HCT116 (cell line): ENCODE data around the gene PLEKHA5. TPM values are rescaled to one million over a fixed set of nuclear protein-coding genes. Genes with fewer than 3 reads are reported as not detected.

ENCODE experiments used
- ATAC-seq: fragments of 200-7000 bp; cut with Tn5 transposase; 2 replicates; pipeline ENCODE4 v1.9.1; 2020; ENCODE audit warnings: mild to moderate bottlenecking, moderate library complexity
- BruUV-seq: library from RNA; stranded (reverse); fragments of 400-500 nt; replicated peaks from 2 replicates; lab custom pipeline; 2021; lab: Mats Ljungman, UMichigan
- CTCF ChIA-PET: fragments of 300-600 bp; sonication (Branson Sonifier 250); formaldehyde crosslinking; loops from one replicate; lab custom pipeline; 2021; ENCODE audit warnings: antibody characterized with exemption; lab: Charles Lee
- POLR2A ChIA-PET: fragments of 300-600, 350-600 bp; sonication (Branson Sonifier 250); formaldehyde crosslinking; loops from one replicate; lab custom pipeline; 2021; ENCODE audit warnings: antibody characterized with exemption; lab: Charles Lee
- RAD21 ChIA-PET, 2 experiments: fragments of 300-600 bp; sonication (Branson Sonifier 250); formaldehyde crosslinking; loops; one replicate each; lab custom pipeline; 2023; ENCODE audit warnings: low total read pairs in 2 of 2; ENCODE audit not compliant: uncharacterized antibody in 2 of 2, unreplicated experiment in 2 of 2, low non-redundant PET in 1 of 2; lab: Charles Lee
- DNase-seq: peaks from one replicate; pipeline ENCODE4 v3.0.0-alpha.2; 2010; ENCODE audit warnings: low read depth, low spot score
- H2AFZ ChIP-seq: fragments of 200-600 bp; shearing (Covaris generic), sonication (generic); 2 replicates; pipeline ENCODE4 v1.6.1; 2017; ENCODE audit warnings: low read depth, mixed run types, mixed read lengths, antibody characterized with exemption, low read length; ENCODE audit not compliant: poor library complexity, severe bottlenecking
- H3K27ac ChIP-seq: 2 replicates; pipeline ENCODE4 v1.5.1; 2012; ENCODE audit warnings: low read depth, low read length
- H3K27me3 ChIP-seq: fragments of 200-600 bp; sonication (generic); 2 replicates; pipeline ENCODE4 v1.6.1; 2016; ENCODE audit warnings: mixed run types, low read length, mixed read lengths; ENCODE audit not compliant: insufficient read depth
- H3K36me3 ChIP-seq, 2 experiments: fragments of 200-500 bp in 1 of 2; fragments of 200-600 bp in 1 of 2; sonication (Bioruptor generic) in 1 of 2; sonication (generic) in 1 of 2; 2 replicates each; pipeline versions ENCODE4 v1.5.1 to v1.6.1; 2014 to 2016; ENCODE audit warnings: low read length in 2 of 2, inconsistent platforms in 1 of 2, mixed read lengths in 1 of 2, mixed run types in 1 of 2; ENCODE audit not compliant: insufficient read depth in 2 of 2, control insufficient read depth in 1 of 2
- H3K4me1 ChIP-seq, 2 experiments: fragments of 200-600 bp in 1 of 2; sonication (generic) in 1 of 2; 2 replicates each; pipeline versions ENCODE4 v1.5.1 to v1.6.1; 2012 to 2017; ENCODE audit warnings: low read length in 2 of 2, inconsistent platforms in 1 of 2, mild to moderate bottlenecking in 1 of 2, mixed read lengths in 1 of 2, mixed run types in 1 of 2, moderate library complexity in 1 of 2; ENCODE audit not compliant: insufficient read depth in 2 of 2, control insufficient read depth in 1 of 2
- H3K4me2 ChIP-seq: fragments of 200-600 bp; sonication (generic); 2 replicates; pipeline ENCODE4 v1.6.1; 2017; ENCODE audit warnings: mixed run types, low read length, mixed read lengths
- H3K4me3 ChIP-seq, 2 experiments: fragments of 200-600 bp in 1 of 2; sonication (generic) in 1 of 2; replicated peaks in 1 of 2; 2 replicates each; pipeline ENCODE4 v1.5.1; 2011 to 2016; ENCODE audit warnings: low read length in 2 of 2, control low read depth in 1 of 2, low read depth in 1 of 2, mild to moderate bottlenecking in 1 of 2, mixed read lengths in 1 of 2, mixed run types in 1 of 2
- H3K79me2 ChIP-seq: fragments of 200-600 bp; sonication (generic); 2 replicates; pipeline ENCODE4 v1.6.1; 2017; ENCODE audit warnings: mild to moderate bottlenecking, mixed run types, low read length, moderate library complexity, mixed read lengths; ENCODE audit not compliant: insufficient read depth
- H3K9ac ChIP-seq: fragments of 200-600 bp; sonication (generic); 2 replicates; pipeline ENCODE4 v1.6.1; 2016; ENCODE audit warnings: low read length, mixed read lengths
- H3K9me2 ChIP-seq: fragments of 200-600 bp; sonication (generic), shearing (Covaris generic); 2 replicates; pipeline ENCODE4 v1.6.1; 2017; ENCODE audit warnings: mixed run types, mild to moderate bottlenecking, moderate library complexity; ENCODE audit not compliant: insufficient read depth
- H3K9me3 ChIP-seq, 2 experiments: fragments of 200-500 bp in 1 of 2; fragments of 200-600 bp in 1 of 2; sonication (Bioruptor generic) in 1 of 2; sonication (generic) in 1 of 2; 2 replicates each; pipeline ENCODE4 v1.6.1; 2014 to 2017; ENCODE audit warnings: low read length in 2 of 2, mixed read lengths in 2 of 2, inconsistent platforms in 1 of 2, low read depth in 1 of 2, mild to moderate bottlenecking in 1 of 2, mixed run types in 1 of 2, moderate library complexity in 1 of 2; ENCODE audit not compliant: control insufficient read depth in 1 of 2, insufficient read depth in 1 of 2
- H4K20me1 ChIP-seq: fragments of 200-600 bp; sonication (generic), shearing (Covaris generic); 2 replicates; pipeline ENCODE4 v1.6.1; 2017; ENCODE audit warnings: mixed run types, mild to moderate bottlenecking, moderate library complexity; ENCODE audit not compliant: insufficient read depth
- CBX3 ChIP-seq: IDR thresholded peaks from 2 replicates; pipeline ENCODE4 v1.6.1; 2012; ENCODE audit warnings: low read depth
- CEBPB ChIP-seq: IDR thresholded peaks from 2 replicates; pipeline ENCODE4 v1.6.1; 2012; ENCODE audit warnings: low read depth
- ELF1 ChIP-seq: IDR thresholded peaks from 2 replicates; pipeline ENCODE4 v1.6.1; 2012; ENCODE audit warnings: low read depth, borderline replicate concordance
- EZH2phosphoT487 ChIP-seq: fragments of 200-600 bp; IDR thresholded peaks from 2 replicates; pipeline ENCODE4 v1.6.1; 2018; ENCODE audit warnings: antibody characterized with exemption, borderline replicate concordance
- JUND ChIP-seq: IDR thresholded peaks from 2 replicates; pipeline ENCODE4 v1.6.1; 2012
- POLR2AphosphoS5 ChIP-seq: IDR thresholded peaks from 2 replicates; pipeline ENCODE4 v1.6.1; 2011; ENCODE audit warnings: mild to moderate bottlenecking, low read depth, low read length, moderate library complexity
- TCF7L2 ChIP-seq: IDR thresholded peaks from 2 replicates; pipeline ENCODE4 v1.7.0; 2011; ENCODE audit warnings: borderline replicate concordance, inconsistent platforms; ENCODE audit not compliant: insufficient read depth, insufficient read length; ENCODE audit errors: extremely low read depth
- YY1 ChIP-seq: IDR thresholded peaks from 2 replicates; pipeline ENCODE4 v1.6.1; 2011; ENCODE audit warnings: low read length, low read depth, moderate library complexity, mild to moderate bottlenecking; ENCODE audit not compliant: insufficient replicate concordance; ENCODE audit errors: extremely low read depth
- intact Hi-C: fragments of 100-400 bp; cut with micrococcal nuclease; formaldehyde crosslinking; loops from 2 replicates; pipeline ENCODE4 v1.10.0; 2022
- total RNA-seq: library from RNA; stranded (reverse); gene quantifications from one replicate; pipeline ENCODE4 v1.2.1, GENCODE V29; 2021; ENCODE audit not compliant: unreplicated experiment
- TF ChIP-seq, protein P1 (sequence below): IDR thresholded peaks from 2 replicates; pipeline ENCODE4 v1.6.1; 2011; ENCODE audit warnings: mild to moderate bottlenecking, low read length, moderate library complexity; ENCODE audit not compliant: insufficient replicate concordance; ENCODE audit errors: extremely low read depth
- TF ChIP-seq, protein P2 (sequence below): IDR thresholded peaks from 2 replicates; pipeline ENCODE4 v1.6.1; 2012

PLEKHA5 gene
- total RNA-seq, 1 experiment from 2014 or later, result 18.9 TPM

DNA sequence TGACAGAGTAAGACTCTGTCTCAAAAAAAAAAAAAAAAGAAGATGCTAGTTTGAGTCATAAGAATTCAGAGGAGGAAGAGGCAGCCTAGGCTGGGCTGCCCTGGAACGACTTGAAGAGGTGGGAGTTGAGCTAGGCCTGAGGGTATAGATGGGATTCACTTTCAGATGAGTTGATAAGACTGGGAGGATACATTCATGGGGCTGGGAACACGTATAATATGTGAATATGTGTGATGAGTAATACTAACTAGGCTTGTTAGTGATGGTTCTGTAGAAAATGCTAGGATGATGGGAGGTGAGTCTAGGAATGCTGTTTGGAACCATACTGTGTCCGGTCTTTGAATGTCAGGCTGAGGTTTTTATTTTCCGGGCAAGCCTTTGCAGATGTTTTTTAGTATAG, 9.0 kb downstream of the PLEKHA5 start:
- ATAC-seq (no peak), DNase-seq (no peak)
- Histone ChIP-seq H3K79me2 (peaks cover 65% of the 10 kb centered on the region), H2AFZ (no peak overlapping the region), H3K27ac (no peak overlapping the region), H3K4me3 (no peak overlapping the region), H4K20me1 (no peaks in the 10 kb centered on the region), H3K9me2 (no peaks in the 10 kb centered on the region), H3K9me3 (no peaks in the 10 kb centered on the region), H3K9ac (no peak overlapping the region)
- intact Hi-C loops, result no loop called here
- no TSS peak for BruUV-seq
- TF ChIP-seq POLR2AphosphoS5 (no peak), EZH2phosphoT487 (no peak), ELF1 (no peak), JUND (no peak), TCF7L2 (no peak), CBX3 (no peak), YY1 (no peak), CEBPB (no peak)
- TF ChIP-seq, protein P1, sequence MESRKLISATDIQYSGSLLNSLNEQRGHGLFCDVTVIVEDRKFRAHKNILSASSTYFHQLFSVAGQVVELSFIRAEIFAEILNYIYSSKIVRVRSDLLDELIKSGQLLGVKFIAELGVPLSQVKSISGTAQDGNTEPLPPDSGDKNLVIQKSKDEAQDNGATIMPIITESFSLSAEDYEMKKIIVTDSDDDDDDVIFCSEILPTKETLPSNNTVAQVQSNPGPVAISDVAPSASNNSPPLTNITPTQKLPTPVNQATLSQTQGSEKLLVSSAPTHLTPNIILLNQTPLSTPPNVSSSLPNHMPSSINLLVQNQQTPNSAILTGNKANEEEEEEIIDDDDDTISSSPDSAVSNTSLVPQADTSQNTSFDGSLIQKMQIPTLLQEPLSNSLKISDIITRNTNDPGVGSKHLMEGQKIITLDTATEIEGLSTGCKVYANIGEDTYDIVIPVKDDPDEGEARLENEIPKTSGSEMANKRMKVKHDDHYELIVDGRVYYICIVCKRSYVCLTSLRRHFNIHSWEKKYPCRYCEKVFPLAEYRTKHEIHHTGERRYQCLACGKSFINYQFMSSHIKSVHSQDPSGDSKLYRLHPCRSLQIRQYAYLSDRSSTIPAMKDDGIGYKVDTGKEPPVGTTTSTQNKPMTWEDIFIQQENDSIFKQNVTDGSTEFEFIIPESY, result no peak
- TF ChIP-seq, protein P2, sequence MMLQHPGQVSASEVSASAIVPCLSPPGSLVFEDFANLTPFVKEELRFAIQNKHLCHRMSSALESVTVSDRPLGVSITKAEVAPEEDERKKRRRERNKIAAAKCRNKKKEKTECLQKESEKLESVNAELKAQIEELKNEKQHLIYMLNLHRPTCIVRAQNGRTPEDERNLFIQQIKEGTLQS, result no peak
- TF ChIP-seq, all 23 proteins: peak for 0
- Histone ChIP-seq H3K36me3 (no peaks in the 10 kb centered on the region; a peak in 1 of 4 replicates), H3K4me1 (no peaks in the 10 kb centered on the region), H3K4me2 (no peak overlapping the region), H3K27me3 (no peaks in the 10 kb centered on the region)
- ChIA-PET RAD21 (interaction anchor here in 1 of 2 experiments (0.7 kb wide), 1 partner anchor 265 kb away, joined by 5 read pairs; no protein-coding TSS in a partner anchor), POLR2A (no interaction called here), CTCF (no interaction called here)
